GM12875 (cell line): ENCODE results near the gene HAP1.
"Not testable (repeated sequence)": the region's sequence is repeated elsewhere in the genome, so short reads cannot be mapped to it uniquely, and the experiment has no call there.

Experiments used
- H3K4me3 ChIP-seq: one replicate; pipeline ENCODE4 v1.5.1; 2011; ENCODE audit warnings: low read depth, low read length, control low read depth
- TF ChIP-seq, protein P1 (sequence below): IDR thresholded peaks from 2 replicates; pipeline ENCODE4 v1.5.1; 2011; ENCODE audit warnings: low read depth, mild to moderate bottlenecking, control low read depth, inconsistent platforms, low read length, moderate library complexity, borderline replicate concordance; ENCODE audit not compliant: insufficient read depth

Gene HAP1

GRCh38 chr17:41681776-41682175 lies 52.7 kb downstream of the HAP1 start:
- TF ChIP-seq, protein P1, sequence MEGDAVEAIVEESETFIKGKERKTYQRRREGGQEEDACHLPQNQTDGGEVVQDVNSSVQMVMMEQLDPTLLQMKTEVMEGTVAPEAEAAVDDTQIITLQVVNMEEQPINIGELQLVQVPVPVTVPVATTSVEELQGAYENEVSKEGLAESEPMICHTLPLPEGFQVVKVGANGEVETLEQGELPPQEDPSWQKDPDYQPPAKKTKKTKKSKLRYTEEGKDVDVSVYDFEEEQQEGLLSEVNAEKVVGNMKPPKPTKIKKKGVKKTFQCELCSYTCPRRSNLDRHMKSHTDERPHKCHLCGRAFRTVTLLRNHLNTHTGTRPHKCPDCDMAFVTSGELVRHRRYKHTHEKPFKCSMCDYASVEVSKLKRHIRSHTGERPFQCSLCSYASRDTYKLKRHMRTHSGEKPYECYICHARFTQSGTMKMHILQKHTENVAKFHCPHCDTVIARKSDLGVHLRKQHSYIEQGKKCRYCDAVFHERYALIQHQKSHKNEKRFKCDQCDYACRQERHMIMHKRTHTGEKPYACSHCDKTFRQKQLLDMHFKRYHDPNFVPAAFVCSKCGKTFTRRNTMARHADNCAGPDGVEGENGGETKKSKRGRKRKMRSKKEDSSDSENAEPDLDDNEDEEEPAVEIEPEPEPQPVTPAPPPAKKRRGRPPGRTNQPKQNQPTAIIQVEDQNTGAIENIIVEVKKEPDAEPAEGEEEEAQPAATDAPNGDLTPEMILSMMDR: no peak
- H3K4me3 ChIP-seq: no peak overlapping the region

- H3K4me3 ChIP-seq: no peak overlapping the region
- TF ChIP-seq, protein P1: no peak
Observed at GRCh38 chr17:41680426-41681040, 53.9 kb downstream of the HAP1 start.

DNA sequence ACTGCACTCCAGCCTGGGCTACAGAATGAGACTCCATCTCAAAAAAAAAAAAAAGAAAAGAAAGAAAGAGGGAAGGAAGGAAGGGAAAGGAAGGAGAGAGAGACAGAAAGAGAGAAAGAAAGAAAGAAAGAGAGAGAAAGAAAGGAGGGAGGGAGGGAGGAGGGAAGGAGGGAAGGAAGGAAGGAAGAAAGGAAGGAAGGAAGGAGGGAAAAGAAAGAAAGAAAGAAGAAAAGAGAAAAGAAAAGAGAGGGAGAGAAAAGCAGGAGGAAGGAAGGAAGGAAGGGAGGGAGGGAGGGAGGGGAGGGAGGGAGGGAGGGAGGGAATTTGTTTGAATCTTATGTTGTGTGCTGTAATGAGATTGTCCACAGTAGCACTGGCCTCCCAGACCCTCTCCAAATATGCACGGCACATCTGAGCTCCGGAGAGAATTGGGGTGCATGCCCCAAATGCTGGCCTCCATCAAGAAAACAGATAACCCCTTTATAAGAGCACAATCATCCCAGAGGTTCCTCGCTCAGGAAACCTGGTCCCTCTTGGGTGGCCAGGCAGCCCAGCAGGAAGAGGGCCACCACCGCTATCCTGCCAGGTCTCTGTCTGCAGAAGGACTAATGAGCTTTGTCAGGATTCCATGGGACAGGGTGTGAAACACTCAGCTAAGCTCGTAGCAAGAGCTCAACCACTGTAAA lies 54.6 kb downstream of the HAP1 start:
- TF ChIP-seq, protein P1: no peak
- no peak overlapping the region for H3K4me3 ChIP-seq

DNA sequence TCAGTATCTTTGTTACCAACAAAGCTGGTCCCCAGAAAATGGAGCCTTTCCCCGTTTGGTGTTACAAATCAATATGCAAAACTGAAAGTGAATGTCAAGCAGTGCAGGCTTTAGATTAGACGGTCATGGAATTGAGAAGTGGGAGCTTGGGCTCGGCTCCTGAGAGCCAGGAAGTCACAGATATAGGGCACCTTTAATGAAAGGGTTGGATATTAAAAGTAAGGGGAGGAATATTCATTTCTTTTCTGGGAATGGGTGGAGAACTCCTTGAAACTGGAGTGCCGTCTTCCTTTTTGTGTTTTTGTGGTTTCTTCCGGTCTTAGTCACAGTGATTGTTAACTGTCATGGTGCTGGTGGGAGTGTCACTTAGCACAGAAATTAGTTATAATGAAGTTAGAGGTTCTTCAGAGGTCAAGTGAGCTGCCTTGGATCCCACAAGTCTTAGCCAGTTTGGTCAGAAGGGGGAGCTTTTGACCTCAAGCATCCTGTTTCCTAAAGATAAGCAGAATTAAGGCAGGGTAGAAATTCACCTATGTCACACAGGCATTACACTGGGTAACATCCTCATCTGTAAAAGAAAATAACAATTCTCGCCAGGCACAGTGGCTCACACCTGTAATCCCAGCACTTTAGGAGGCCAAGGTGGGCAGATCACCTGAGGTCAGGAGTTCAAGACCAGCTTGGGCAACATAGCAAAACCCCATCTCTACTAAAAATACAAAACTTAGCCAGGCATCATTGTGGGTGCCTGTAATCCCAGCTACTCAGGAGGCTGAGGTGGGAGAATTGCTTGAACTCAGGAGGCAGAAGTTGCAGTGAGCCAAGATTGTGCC lies 55.3 kb downstream of the HAP1 start:
- no peak overlapping the region for H3K4me3 ChIP-seq

DNA sequence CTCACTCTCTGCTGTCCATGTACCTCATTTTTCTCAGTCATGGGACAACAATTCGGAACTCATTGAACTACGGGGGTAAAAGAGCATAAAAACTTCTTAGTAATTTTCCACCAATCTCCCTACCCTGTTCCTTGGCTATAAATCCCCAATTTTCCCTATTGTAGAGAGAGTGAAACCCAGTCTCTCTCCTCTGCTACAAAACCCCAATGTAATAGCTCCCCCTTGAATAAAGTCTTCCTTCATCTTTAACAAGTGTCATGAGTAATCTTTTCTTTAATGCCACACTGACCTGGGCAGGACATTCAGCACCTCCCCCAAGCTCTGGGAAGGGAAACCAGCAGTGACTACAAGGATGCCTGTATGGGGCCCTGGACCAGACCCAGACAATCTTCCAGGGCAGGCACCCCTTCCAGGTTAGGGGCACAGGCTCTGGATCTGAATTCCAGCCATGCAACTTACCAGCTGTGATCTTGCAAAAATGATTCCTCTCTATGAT lies 56.0 kb downstream of the HAP1 start:
- TF ChIP-seq, protein P1: no peak
- H3K4me3 ChIP-seq: no peak overlapping the region

More for the DNA sequence above, 55.3 kb downstream of the HAP1 start:
- TF ChIP-seq, protein P1: peak; percentile 25; the same call in 1 of the 2 replicates

DNA sequence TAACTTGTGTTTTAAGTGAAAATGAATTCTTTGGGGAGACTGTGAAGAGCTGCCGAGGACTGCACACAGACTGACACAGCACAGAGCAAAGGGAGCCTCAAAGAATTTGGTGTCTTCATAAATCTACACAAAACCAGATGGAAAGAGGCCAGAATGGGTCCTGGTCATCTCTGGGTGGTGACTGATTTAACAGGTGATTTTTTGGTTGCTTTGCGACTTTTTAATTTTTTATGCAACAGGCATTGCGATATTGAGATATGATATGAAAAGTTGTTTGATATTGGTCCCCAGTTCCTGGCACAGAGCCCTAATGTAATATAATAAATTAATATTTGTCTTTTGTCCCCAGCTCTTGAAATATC lies 58.4 kb downstream of the HAP1 start:
- TF ChIP-seq, protein P1: no peak
- no peak overlapping the region for H3K4me3 ChIP-seq

- H3K4me3 ChIP-seq: not testable (repeated sequence)
Observed at GRCh38 chr17:41675157-41676057, 59.0 kb downstream of the HAP1 start.
